ENCODE data around the gene ST8SIA2. TPM values are rescaled to one million over a fixed set of nuclear protein-coding genes. Genes with fewer than 3 reads are reported as not detected.

ST8SIA2 gene
- total RNA-seq, 2 experiments from 2014 or later = not detected

- Mint-ChIP-seq H3K27me3 (peaks cover 77% of the 10 kb centered on the region), H3K27ac (no peak overlapping the region), H3K4me1 (ENCODE audit: low read depth) (no peaks in the 10 kb centered on the region), H3K4me3 (no peak overlapping the region), H3K9me3 (no peaks in the 10 kb centered on the region), H3K36me3 (ENCODE audit: low read depth) (no peaks in the 10 kb centered on the region)
- H3K36me3 ChIP-seq (ENCODE audit: insufficient read depth, low read length) = no peaks in the 10 kb centered on the region
- no peak overlapping the region for H3K4me3 ChIP-seq (ENCODE audit: low read length)
- ChIA-PET CTCF (no interaction called here), POLR2A (no interaction called here)
- H3K9me3 ChIP-seq (ENCODE audit: control insufficient read depth in 1 of 2, insufficient read depth in 1 of 2, low read length in 2 of 2) = peaks cover 0 to 12% of the 10 kb centered on the region in 2 experiments
- no peaks in the 10 kb centered on the region for H3K4me1 ChIP-seq (ENCODE audit: insufficient read depth, low read length)
- intact Hi-C loops (cut with DNase I, micrococcal nuclease) = no loop called here
- peaks cover 46 to 70% of the 10 kb centered on the region in 2 experiments for H3K27me3 ChIP-seq (ENCODE audit: control insufficient read depth in 1 of 2, insufficient read depth in 2 of 2, low read length in 2 of 2)
- ATAC-seq (ENCODE audit: poor library complexity) (no peak), DNase-seq (no peak)
- TF ChIP-seq CTCF (IDR thresholded peaks at IDR 0.05) = no peak
- no peak overlapping the region for H3K27ac ChIP-seq (ENCODE audit: low read depth in 1 of 2, low read length in 2 of 2)
Measured at GRCh38 chr15:92394309-92395097, 822 bp downstream of the ST8SIA2 start.

- H3K4me1 ChIP-seq (ENCODE audit: insufficient read depth, low read length) = no peaks in the 10 kb centered on the region
- Mint-ChIP-seq H3K4me3 (no peak overlapping the region), H3K4me1 (ENCODE audit: low read depth) (no peaks in the 10 kb centered on the region), H3K36me3 (ENCODE audit: low read depth) (no peaks in the 10 kb centered on the region), H3K9me3 (no peaks in the 10 kb centered on the region), H3K27me3 (peaks cover 74% of the 10 kb centered on the region), H3K27ac (no peak overlapping the region)
- CTCF ChIA-PET = no interaction called here
- POLR2A ChIA-PET = no interaction called here
- no peak overlapping the region for H3K4me3 ChIP-seq (ENCODE audit: low read length)
- H3K9me3 ChIP-seq (ENCODE audit: control insufficient read depth in 1 of 2, insufficient read depth in 1 of 2, low read length in 2 of 2) = peaks cover 0 to 12% of the 10 kb centered on the region in 2 experiments
- peaks cover 43 to 65% of the 10 kb centered on the region in 2 experiments for H3K27me3 ChIP-seq (ENCODE audit: control insufficient read depth in 1 of 2, insufficient read depth in 2 of 2, low read length in 2 of 2)
- no peak for ATAC-seq (ENCODE audit: poor library complexity)
- H3K36me3 ChIP-seq (ENCODE audit: insufficient read depth, low read length) = no peaks in the 10 kb centered on the region
- intact Hi-C loops (cut with DNase I, micrococcal nuclease) = no loop called here
- DNase-seq = no peak
- no peak for TF ChIP-seq CTCF (IDR thresholded peaks at IDR 0.05)
- H3K27ac ChIP-seq (ENCODE audit: low read depth in 1 of 2, low read length in 2 of 2) = no peak overlapping the region
Measured at GRCh38 chr15:92395098-92395635, 1.5 kb downstream of the ST8SIA2 start.

GRCh38 chr15:92399271-92399950, 5.7 kb downstream of the ST8SIA2 start:
- CTCF ChIA-PET = no interaction called here
- intact Hi-C loops (cut with DNase I, micrococcal nuclease) = no loop called here
- no peak overlapping the region for H3K27ac ChIP-seq (ENCODE audit: low read depth in 1 of 2, low read length in 2 of 2)
- H3K27me3 ChIP-seq (ENCODE audit: control insufficient read depth in 1 of 2, insufficient read depth in 2 of 2, low read length in 2 of 2) = peaks cover 17 to 25% of the 10 kb centered on the region in 2 experiments
- no peaks in the 10 kb centered on the region for H3K4me1 ChIP-seq (ENCODE audit: insufficient read depth, low read length)
- Mint-ChIP-seq H3K36me3 (ENCODE audit: low read depth) (no peaks in the 10 kb centered on the region), H3K27ac (no peak overlapping the region), H3K4me3 (no peak overlapping the region), H3K9me3 (no peaks in the 10 kb centered on the region), H3K4me1 (ENCODE audit: low read depth) (no peaks in the 10 kb centered on the region), H3K27me3 (peaks cover 55% of the 10 kb centered on the region)
- H3K36me3 ChIP-seq (ENCODE audit: insufficient read depth, low read length) = no peaks in the 10 kb centered on the region
- POLR2A ChIA-PET = no interaction called here
- H3K9me3 ChIP-seq (ENCODE audit: control insufficient read depth in 1 of 2, insufficient read depth in 1 of 2, low read length in 2 of 2) = peaks cover 0 to 3% of the 10 kb centered on the region in 2 experiments
- ATAC-seq (ENCODE audit: poor library complexity) = no peak
- no peak for DNase-seq
- no peak for TF ChIP-seq CTCF (IDR thresholded peaks at IDR 0.05)
- H3K4me3 ChIP-seq (ENCODE audit: low read length) = no peak overlapping the region

Data from CD4-positive, alpha-beta T cell (primary cell).